ELR (cell line): ENCODE measurements around the gene M1AP.

Experiments
- DNase-seq: peaks from one replicate; pipeline ENCODE4 v3.0.0-alpha.2; 2015; ENCODE audit warnings: low read depth

Gene M1AP

DNA sequence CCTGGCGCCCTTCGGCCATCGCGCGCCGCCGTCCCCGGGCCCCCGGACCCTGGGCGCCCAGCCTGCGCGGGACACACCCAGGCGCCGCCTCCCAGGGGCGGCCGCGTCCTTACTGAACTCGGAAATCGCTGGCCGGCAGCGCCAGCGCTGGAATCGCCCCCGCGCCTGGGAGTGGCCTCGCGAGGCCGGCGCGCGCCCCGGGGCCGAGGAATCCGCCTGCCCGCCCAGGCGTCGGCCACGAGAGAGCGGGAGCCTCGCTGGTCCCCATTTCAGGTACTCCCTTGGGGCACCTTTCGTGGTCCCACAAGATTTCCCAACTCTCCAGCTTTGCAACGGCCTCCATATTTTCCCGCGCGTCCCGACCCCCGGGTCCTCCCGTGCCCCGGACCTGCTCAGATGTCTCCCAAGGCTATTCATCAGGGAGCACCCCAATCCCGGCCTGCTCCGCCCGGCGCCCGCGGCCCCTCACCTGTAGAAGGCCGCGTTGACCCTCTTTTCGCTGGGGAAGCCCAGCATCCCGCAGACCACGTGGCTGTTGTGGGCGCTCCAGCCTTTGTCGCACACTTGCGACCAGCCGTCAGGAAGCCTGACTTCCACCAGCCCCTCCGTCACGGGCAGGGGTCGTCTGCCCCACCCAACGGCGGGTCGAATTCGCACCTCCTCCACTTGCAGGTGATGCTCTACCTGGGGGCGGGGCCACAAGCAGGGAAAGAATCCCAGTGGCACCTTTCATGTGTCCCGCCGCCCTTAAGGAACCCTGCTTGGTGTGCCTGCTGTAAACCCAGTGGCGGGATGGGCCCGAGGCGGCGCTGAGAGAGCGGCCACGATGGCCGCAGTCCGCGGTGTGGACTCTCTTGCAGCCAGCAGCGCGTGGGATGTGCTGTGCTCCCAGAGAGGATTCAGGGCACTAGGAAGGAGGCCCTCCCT, 99.0 kb downstream of the M1AP start:
- DNase-seq: peak; percentile 80

DNA sequence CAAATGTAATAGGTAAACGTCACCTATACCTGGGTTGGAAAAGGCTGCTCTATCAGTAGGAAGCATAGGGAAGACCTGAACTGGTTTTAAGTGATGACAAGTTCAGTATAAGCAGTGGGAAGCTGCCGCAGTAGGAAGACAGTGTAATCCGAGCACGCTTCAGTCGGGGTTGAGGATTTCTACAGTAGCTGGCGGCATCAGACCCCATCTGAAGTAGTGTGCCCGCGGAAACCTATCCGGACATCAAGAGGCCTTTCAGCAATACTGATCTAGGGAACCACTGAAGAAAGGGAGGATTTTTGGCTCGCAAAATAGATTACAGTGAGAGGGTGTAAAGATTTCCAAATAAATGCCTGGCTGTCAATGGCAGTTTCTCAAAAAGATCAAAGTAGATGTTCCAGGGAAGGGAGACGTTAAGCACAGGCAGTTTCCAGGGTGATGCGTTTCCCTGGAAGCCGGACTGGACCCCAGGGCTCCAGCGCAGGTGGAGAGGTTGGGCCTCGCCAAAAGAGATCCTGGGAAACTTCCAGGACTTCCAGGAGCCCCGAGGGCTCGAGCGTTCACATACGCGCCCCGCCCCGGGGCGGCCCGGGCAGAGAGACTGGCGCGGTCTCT, 99.7 kb downstream of the M1AP start:
- DNase-seq: no peak

DNA sequence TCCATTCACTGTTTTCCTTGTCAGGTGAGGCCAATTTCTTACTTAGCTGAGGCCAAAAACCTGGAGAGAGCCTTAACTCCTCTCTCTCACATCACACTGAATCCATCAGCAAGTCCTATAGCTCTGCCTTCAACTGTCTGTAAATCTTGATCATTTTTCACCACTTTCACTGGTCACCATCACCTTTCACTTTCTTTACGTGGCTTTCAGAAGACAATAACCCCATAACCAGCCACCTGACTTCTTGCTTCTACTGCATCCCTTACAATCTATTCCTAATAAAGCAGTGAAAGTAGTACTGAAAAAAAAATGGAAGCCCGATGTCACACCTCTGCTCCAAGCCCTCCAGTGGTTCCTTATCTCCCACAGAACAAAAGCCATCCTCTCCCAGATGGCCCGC, 102.1 kb downstream of the M1AP start:
- DNase-seq: no peak

DNA sequence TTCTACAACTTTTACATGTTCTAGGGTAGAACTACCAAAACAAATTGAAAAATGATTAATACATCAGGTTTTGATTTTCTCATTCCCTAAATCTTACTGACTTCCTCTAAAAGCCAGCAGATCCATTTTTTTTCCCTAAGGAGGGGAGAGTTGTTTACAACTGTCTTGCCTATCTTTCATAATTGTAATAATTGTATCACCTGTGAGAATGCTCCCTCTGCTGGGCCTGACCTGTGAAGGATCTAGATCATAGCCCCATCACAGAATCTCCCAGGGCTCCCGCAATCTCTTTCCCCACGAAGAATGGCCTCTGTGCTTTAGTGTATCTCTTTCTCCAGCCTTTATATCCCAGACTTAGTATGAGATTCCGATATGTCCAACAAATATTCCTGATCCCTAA, 103.5 kb downstream of the M1AP start:
- DNase-seq: peak; percentile 31

DNA sequence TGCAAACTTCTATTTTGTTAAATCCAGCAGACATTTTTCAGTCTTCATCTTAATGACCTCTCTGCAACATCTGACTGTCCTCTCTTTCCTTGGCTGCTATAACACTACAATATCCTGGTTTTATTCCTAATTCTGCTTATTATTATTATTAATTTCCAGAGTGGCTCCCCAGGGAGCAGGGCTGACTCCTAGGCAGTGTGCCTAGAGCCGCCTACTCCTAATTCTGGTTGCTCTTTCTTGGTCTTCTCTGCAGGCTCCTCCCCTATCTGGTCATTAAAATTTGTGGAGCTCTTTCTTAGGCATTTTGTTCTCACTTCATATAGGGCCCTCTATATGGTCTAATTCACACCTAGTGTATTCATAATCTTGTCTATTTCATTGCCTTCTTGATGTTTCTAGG, 105.2 kb downstream of the M1AP start:
- no peak for DNase-seq

DNA sequence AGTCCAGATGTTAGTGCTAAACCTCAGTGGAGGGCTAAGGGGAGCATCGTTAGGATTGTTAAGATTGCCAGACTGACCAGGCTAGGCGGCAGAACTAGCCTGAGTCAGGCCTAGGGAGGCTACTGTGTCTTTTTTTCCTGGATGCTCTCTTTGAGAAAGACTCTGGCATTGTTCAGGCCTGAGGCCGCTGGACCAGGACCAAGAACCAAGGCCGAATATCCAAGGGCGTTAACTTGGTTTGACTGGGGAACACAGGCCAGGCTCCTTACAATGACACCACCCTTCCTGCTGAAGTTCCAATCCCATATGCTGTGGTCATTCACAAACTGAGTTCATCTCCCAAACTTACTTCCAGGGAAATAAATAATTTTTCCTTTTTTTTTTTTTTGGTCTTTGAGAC, 107.8 kb downstream of the M1AP start:
- no peak for DNase-seq

DNA sequence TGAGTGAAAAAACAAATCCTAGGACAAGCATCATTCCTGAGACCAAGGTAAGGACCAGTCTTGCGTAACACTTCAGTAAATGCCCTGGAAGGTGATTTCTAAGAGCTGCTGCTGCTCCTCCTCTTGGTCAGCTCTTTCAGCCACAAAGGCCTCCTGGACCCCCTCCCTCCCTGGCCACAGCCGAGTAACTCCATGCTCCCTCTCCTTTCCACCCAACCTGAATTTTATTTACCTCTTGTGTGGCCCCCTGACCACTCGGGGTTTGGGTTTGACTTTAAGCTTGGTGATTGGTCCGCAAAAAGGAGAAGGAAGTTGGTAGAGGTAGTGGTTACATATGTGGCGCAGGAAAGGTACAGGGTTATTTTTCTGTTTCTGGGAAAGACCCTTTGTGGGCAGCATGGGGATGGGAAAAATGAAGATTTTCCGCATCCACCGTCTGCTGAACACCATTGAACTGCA, 109.2 kb downstream of the M1AP start:
- DNase-seq: no peak

DNA sequence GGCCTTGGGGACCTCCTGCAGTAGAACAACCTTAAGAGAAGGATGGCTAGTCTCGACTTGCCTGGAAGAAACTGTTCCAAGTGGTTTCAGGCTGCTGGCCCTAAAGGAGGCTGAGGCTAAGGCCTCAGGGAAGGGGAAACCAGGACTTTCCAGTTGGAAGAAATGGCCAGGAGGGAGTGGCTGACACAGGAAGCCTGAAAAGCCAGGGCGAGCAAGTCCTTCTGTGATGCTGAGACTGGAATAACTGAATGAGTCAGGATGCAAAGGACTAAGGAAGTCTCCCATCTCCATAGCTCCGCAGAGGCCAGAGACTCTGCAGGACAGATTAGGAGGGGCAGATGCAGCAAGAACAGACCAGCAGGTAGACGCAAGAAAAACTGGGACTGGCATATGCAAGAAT, 111.0 kb downstream of the M1AP start:
- no peak for DNase-seq

DNA sequence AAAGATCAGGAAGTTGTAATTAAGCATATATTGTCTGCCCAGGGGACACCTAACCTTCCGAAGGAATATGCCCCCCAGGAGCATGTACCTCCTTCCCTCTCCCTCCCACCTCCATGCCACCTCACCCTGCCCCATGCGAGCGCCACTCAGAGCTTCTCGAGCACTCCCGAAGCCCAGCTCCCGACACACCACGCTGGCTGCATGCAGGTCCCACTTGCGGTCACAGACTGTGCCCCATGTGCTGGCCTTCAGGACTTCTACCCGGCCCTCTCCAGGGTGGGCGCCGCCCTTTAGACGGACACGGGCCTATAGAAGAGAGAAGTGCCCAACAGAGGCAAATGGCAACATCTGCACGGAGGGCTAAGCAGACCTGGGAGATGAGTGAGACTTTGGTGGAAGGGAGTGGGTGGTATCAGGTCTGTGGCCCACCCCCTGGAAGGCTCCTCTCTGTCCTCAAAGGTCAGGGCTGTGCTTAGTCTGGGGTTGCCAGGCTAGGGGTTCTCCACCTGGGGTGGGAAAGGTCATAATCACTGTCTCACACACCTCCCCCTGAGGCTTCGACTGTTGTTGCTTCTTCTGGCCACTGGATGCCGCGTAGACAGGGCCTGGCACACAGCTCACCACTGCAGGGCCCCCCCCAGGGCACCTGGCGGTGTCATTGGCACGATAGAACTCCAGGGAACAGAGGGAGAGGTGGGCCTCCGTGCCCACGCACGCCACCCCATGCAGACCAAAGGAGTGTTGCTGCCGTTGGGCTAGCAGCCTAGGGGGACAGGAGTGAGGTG, 111.8 kb downstream of the M1AP start:
- DNase-seq: no peak

DNA sequence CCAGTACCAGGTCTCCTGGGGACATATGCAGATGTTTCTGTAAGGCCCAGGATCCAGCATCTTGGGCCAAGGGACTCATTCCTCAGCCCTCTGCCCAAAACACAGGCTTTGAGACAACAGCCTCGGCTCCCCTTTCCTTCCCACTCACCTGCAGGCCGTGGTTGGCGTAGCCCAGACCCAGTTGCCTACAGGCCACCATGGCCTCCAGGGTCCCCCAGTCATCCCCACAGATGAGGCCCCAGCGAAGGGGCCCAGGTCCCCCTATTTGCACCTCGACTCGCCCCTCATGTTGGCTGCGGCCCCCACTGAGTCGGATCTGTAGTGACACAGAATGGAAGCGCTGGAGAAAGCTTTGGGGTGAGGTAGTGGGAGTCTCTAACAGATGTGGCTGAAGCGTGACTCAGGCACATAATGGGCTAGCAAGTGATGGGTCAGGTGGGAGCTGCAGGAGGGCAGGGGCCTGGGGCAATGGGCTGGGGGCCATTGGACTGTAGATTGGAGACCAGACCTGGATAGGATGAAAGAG, 112.6 kb downstream of the M1AP start:
- DNase-seq: no peak

DNA sequence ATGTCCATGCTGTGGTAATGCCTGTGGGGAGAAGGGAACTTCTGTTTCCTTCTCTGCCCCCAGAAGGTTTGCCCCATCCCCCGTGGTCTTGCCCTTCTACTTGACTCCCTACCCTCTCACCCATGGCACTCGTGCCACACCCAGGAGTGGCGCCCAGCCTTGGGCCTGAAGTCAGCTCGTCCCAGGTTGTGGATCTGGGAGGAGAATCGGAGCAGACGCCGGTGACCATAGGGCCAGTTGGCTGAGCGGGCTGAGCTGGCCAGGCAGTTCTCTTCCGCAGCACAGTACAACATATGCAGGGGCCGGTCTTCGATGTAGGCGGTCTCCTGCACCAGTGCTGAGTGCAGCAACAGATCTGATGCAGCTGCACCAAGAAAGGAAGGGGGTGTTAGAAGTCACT, 113.7 kb downstream of the M1AP start:
- DNase-seq: no peak

DNA sequence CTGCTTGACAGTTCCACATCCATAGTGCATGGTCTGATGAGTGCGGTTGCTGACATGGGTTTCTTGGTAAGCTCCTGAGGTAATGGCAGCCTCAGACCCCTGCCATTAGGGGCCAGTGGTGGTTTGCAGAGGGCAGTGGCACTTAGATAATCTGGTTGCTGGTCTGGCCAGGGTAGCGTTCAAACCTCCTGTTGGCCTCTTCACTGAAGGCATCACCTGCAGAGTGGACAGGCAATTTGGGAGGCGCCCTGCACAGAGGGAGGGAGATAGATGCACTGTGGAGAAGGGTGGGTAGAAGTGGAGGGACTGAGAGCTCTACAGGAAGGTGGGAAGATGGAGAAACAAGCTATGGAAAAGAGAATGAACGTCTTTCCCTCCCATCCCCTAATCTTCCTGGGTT, 114.7 kb downstream of the M1AP start:
- no peak for DNase-seq

DNA sequence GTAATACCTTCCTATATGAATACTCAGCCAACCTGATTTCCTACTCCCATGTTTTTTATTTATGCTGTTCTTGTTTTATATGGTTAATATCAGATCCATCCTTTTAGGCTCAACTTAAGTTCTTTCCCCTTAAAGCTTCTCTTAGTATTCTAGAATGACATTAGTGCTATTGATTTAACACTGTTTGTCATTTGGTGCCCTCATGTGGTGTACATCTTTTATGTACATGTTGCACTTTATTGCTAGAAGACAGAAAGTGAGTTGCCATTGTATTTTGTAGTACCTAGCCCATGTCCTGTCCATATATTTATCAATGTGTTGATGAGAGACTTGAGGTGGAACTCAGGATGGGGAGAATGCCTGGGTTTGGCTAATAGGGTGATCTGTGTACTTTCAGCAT, 115.9 kb downstream of the M1AP start:
- peak; percentile 69 for DNase-seq

DNA sequence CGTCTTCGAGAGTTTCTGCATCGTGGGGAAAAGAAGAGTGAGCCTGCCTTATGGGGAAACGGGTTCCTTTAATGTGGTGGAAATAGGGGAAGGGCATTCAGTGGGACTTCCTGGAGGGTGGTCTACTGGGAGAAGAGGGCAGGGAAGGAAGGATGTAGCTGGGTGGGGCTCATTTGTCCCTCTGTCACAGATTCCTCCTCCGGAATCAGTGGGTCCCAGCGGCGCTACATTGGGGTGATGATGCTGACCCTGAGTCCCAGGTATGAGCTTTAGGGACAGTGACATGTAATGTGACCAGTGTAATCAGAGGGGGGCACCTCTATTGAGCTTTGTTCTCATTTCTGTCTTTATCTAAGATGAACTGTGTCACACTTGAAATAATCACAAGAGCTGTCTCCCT, 116.5 kb downstream of the M1AP start:
- no peak for DNase-seq

DNA sequence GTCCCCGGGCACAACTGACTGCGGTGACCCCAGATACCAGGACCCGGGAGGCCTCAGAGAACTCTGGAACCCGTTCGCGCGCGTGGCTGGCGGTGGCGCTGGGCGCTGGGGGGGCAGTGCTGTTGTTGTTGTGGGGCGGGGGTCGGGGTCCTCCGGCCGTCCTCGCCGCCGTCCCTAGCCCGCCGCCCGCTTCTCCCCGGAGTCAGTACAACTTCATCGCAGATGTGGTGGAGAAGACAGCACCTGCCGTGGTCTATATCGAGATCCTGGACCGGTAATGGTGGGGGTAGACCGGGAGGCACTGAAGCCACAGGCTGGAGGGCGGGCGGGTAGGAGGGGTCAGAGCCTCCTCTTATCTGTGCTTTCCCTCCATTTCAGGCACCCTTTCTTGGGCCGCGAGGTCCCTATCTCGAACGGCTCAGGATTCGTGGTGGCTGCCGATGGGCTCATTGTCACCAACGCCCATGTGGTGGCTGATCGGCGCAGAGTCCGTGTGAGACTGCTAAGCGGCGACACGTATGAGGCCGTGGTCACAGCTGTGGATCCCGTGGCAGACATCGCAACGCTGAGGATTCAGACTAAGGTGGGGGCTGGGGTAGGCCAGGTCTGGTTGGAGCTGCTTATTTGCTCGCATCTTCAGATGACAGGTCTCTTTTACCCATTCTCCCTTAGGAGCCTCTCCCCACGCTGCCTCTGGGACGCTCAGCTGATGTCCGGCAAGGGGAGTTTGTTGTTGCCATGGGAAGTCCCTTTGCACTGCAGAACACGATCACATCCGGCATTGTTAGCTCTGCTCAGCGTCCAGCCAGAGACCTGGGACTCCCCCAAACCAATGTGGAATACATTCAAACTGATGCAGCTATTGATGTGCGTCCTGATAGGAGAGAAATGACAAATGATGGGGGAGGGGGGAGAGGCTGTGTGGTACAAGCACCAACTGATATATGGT, 117.6 kb downstream of the M1AP start:
- peak; percentile 66 for DNase-seq

DNA sequence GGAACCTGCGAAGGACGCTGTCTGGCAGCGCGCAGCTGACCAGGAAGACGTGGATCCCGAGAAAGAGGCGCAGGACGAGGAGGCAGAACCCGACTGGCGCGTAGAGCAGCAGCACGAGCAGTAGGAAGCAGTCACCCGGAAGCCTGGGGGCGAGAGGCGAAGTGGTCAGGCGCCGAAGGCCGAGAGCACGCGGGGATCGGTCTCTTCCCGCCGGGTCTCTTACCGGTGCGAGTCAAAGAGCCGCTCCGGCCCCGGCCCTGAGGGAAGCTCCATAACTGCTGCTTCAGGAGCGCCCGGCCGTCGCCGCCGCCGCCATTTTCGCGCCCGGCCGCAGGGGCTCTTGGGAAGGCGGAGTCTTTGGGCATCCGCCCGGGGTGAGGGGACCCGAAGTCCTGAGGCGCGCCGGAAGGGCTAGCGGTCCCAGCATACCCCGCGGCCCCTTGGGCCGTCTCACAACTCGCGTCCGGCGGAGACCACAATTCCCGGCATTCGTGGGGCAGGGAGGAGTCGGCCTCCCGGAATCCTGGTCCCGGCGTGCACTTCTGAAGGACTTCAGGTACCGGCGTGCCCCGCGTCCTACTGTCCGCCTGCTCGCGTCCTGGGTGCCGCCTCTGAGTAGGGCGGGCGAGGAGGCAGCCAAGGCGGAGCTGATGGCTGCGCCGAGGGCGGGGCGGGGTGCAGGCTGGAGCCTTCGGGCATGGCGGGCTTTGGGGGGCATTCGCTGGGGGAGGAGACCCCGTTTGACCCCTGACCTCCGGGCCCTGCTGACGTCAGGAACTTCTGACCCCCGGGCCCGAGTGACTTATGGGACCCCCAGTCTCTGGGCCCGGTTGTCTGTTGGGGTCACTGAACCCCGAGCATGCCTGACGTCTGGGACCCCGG, 118.5 kb downstream of the M1AP start, which contains the start of the genes AUP1 and HTRA2:
AUP1 (minus strand) TSS at position 350 of the 882 bp plus-strand sequence; CDS start at position 273, 77 bp downstream.
HTRA2 (plus strand) TSS at position 577 of the 882 bp plus-strand sequence; CDS start at position 651, 74 bp downstream.
- DNase-seq: peak; percentile 100

DNA sequence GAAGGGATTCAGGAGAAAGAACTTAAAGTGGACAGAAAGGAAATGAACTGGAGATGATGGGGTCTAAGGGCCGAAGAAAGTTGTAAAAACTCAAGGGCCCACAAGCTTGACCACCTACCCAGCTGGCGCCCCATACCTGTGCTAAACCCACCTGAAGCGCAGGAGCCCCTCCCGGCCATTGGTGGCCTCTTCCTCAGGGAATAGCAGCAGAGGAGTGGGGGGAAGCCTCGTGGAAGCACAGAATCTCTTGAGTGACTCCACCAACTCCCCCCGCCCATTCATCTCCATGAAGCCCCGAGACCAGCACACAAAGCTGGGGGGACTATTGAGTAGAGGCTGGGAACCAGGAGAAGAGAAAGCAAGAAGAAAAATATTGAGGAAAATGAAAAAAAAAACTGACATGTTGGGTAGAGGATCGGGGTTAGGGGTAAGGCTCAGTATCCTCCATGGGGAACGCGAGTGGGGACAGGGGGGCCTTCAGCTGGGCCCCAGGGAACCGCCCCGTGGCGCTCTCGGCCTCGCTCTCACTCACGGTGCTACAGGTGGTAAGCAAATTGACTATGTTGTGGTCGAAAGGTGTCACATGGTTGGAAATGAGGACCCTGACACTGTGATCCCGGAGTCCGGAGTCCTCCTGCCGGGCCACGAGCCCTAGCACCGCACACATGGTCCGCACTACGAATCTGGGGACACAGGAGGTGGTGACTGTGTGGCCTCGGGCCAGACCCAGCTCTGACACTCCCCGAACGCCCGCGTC, 119.4 kb downstream of the M1AP start:
- DNase-seq: peak; percentile 69

DNA sequence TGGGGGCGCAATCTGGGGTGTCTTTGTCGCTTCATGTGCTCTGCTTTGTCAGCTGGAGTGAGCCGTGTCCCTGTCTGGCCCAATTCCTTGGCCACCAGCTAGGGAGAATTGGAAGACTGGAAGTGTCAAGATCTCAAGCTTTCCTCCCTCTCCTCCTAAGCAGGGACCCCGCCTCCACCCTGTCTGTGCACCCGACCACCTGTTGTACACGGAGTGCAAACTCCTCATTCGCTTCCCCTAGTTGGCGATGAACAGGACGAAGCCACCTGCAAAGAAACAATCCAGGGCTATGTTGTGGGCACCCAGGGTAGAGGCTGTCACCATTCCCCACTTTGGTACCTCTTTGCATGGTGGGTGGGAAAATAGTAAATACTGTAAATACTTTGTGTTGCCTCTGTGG, 120.4 kb downstream of the M1AP start:
- no peak for DNase-seq

DNA sequence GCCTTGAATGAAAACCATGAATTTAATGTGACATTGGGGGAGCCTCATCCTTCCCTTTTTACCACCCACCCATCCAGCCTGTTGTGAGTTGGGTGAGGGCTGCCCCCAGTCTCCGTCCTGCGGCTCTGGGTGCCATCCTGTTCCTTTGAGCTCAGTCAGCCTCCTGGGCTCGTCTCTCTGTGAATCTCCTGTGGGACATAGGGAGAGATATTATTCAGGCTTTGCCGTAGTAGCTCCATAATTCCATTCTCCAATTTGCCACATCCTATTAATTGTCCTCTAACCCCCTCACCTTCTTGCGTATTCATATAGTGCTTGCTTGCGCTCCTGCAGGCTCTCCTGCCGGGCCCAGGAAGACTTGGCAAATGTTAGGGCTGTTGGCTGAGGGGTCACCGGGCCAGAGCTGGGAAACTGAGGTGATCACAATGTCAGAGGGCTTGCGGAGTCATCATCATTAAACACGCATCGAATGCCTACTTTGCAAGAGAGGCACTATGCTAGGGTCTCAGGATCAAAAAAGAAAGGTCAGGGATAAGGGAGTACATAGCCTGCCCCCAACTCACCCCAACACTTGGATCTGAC, 121.4 kb downstream of the M1AP start:
- DNase-seq: no peak
